ENCODE results near the gene NRG3. TPM values are rescaled to one million over a fixed set of nuclear protein-coding genes. Genes with fewer than 3 reads are reported as not detected.

Gene NRG3
- total RNA-seq, 4 donors from 2014 or later, result under 0.01 to 0.65 (median 0.17) TPM

DNA sequence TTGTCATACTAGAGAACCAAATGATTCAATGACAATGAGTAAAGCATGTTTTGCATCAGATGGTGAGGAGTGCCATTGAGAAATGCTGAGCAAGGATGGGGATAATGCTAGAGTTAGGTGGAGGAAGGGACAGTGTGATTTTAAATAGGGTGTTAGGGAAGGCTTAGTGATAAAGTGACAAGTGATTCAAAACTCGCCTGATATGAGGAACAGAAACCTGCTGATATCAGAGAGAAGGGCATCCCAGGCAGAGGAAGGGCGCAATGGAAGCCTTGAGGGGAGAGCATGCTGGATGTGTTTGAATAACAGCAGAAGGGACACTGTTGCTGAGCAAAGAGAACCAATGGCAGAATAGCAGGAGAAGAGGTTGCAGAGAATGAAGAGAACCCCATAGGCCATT is 196.2 kb downstream of the NRG3 start:
- H3K4me3 ChIP-seq, result no peak overlapping the region
- H3K9me3 ChIP-seq, result no peaks in the 10 kb centered on the region
- TF ChIP-seq EP300 (IDR thresholded peaks at IDR 0.05), result no peak
- TF ChIP-seq, protein P1, sequence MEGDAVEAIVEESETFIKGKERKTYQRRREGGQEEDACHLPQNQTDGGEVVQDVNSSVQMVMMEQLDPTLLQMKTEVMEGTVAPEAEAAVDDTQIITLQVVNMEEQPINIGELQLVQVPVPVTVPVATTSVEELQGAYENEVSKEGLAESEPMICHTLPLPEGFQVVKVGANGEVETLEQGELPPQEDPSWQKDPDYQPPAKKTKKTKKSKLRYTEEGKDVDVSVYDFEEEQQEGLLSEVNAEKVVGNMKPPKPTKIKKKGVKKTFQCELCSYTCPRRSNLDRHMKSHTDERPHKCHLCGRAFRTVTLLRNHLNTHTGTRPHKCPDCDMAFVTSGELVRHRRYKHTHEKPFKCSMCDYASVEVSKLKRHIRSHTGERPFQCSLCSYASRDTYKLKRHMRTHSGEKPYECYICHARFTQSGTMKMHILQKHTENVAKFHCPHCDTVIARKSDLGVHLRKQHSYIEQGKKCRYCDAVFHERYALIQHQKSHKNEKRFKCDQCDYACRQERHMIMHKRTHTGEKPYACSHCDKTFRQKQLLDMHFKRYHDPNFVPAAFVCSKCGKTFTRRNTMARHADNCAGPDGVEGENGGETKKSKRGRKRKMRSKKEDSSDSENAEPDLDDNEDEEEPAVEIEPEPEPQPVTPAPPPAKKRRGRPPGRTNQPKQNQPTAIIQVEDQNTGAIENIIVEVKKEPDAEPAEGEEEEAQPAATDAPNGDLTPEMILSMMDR (IDR thresholded peaks at IDR 0.05), result no peak
- no peak for TF ChIP-seq POLR2AphosphoS5 (IDR thresholded peaks at IDR 0.05)
- no peak for TF ChIP-seq POLR2A (IDR thresholded peaks at IDR 0.05; ENCODE audit: low read depth)
- DNase-seq (ENCODE audit: extremely low spot score), result no peak
- no peaks in the 10 kb centered on the region for H3K4me1 ChIP-seq
- H3K27ac ChIP-seq (replicated peaks in 1 of 4), result no peak overlapping the region
- H3K27me3 ChIP-seq, result no peaks in the 10 kb centered on the region
- WGBS, result 67% methylated on average over 2 of the region's 2 CpGs
- no peaks in the 10 kb centered on the region for H3K36me3 ChIP-seq
- intact Hi-C loops (cut with DNase I), result no loop called here

DNA sequence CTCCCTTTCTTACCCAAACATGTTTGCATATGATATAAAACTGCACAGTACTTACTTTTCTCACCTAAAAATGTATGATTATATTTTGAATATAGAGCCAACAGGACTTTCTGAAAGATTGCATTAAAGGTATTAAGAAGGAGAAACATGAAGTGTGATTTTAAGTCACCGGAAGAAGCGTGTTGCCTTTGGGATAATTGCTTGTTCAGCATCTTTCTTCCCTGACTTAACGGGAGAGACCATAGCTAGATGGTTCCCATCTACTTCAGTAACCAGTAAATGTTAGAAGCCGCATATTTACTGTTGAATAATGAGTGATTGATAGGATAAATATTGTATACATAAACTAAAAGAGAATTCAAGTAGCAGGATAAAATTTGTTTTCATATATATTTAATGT is 197.1 kb downstream of the NRG3 start:
- intact Hi-C loops (cut with DNase I), result no loop called here

DNA sequence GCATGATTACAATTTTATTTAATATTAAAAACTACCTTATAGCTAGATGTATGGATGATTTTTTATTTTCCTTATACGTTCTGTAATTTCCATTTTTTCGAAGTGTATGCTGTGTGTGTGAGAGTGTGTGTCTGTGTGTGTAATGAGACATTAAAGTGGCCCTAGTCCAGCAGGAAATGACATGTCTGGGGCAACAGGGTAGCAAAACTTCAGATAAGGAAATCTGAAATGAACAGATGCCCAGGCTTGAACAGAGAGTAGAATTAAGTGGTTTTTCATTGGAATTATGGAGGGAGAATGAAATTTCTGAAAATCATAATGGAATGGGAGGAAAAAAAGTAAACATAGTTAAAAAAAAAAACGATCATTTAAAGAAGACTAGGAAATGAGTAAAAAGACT is 200.6 kb downstream of the NRG3 start:
- Histone ChIP-seq H3K4me3 (no peak overlapping the region), H3K27me3 (no peaks in the 10 kb centered on the region), H3K36me3 (no peaks in the 10 kb centered on the region), H3K4me1 (no peaks in the 10 kb centered on the region), H3K27ac (replicated peaks in 1 of 4) (no peak overlapping the region), H3K9me3 (no peaks in the 10 kb centered on the region)
- TF ChIP-seq POLR2AphosphoS5 (IDR thresholded peaks at IDR 0.05) (no peak), EP300 (IDR thresholded peaks at IDR 0.05) (no peak), POLR2A (IDR thresholded peaks at IDR 0.05; ENCODE audit: low read depth) (no peak)
- TF ChIP-seq, protein P1 (IDR thresholded peaks at IDR 0.05), result no peak
- intact Hi-C loops (cut with DNase I), result no loop called here
- no peak for DNase-seq (ENCODE audit: extremely low spot score)
- 68% methylated on average over 3 of the region's 3 CpGs for WGBS

More for the DNA sequence above, 197.1 kb downstream of the NRG3 start:
- TF ChIP-seq EP300 (IDR thresholded peaks at IDR 0.05) (no peak), POLR2A (IDR thresholded peaks at IDR 0.05; ENCODE audit: low read depth) (no peak), POLR2AphosphoS5 (IDR thresholded peaks at IDR 0.05) (no peak)
- TF ChIP-seq, protein P1 (IDR thresholded peaks at IDR 0.05), result no peak
- DNase-seq (ENCODE audit: extremely low spot score), result no peak
- H3K9me3 ChIP-seq, result no peaks in the 10 kb centered on the region
- H3K4me1 ChIP-seq, result no peaks in the 10 kb centered on the region
- 94% methylated on average over 4 of the region's 4 CpGs for WGBS
- no peaks in the 10 kb centered on the region for H3K27me3 ChIP-seq
- no peak overlapping the region for H3K27ac ChIP-seq (replicated peaks in 1 of 4)
- H3K36me3 ChIP-seq, result no peaks in the 10 kb centered on the region
- H3K4me3 ChIP-seq, result no peak overlapping the region

DNA sequence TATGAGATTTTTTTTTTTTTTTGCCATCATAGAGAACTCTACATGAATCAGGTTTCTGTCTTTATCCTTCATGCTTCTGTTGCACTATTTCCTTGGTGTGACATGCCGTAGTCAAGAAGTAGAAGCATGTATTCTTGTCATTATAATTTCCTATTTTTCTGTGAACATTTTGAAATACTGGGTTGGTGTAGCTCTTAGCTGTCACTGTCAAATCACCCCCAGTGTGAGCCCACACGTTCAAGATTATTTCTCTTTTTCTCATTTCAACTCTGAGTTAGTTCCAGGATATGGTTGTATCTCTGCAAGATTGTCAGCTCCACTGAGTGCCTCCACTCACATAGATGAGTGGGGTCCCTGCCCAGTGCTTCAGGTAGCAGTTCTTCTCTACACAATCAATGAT is 209.5 kb downstream of the NRG3 start:
- 87% methylated on average over 2 of the region's 2 CpGs for WGBS
- no peak for DNase-seq (ENCODE audit: extremely low spot score)
- Histone ChIP-seq H3K4me3 (no peak overlapping the region), H3K36me3 (no peaks in the 10 kb centered on the region), H3K27ac (replicated peaks in 1 of 4) (no peak overlapping the region), H3K9me3 (no peaks in the 10 kb centered on the region), H3K27me3 (no peaks in the 10 kb centered on the region), H3K4me1 (no peaks in the 10 kb centered on the region)
- intact Hi-C loops (cut with DNase I), result no loop called here
- TF ChIP-seq, protein P1 (IDR thresholded peaks at IDR 0.05), result no peak
- TF ChIP-seq POLR2A (IDR thresholded peaks at IDR 0.05; ENCODE audit: low read depth), result no peak
- TF ChIP-seq EP300 (IDR thresholded peaks at IDR 0.05), result no peak
- no peak for TF ChIP-seq POLR2AphosphoS5 (IDR thresholded peaks at IDR 0.05)

DNA sequence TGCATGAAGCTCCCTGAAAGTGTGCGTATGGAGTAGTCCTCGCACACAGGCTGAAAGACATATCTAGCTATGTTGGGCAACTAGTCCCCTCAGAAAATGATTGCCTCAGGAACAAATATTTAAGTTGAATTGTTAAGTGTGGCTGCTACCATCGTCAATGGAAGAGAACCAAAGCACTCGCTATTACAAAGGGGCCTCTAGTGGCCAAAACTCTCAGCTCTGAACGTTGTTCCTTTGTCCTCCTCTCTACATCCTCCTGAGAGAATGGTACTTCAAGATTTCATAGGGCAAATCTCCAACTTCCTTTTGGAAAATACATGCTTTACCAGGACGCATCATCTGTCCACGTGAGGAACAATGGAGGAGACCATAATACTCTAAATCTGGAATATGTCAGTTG is 209.9 kb downstream of the NRG3 start:
- intact Hi-C loops (cut with DNase I), result no loop called here

More for the DNA sequence above, 209.9 kb downstream of the NRG3 start:
- no peak overlapping the region for H3K4me3 ChIP-seq
- H3K36me3 ChIP-seq, result no peaks in the 10 kb centered on the region
- TF ChIP-seq POLR2AphosphoS5 (IDR thresholded peaks at IDR 0.05), result no peak
- no peak for TF ChIP-seq EP300 (IDR thresholded peaks at IDR 0.05)
- no peak for TF ChIP-seq POLR2A (IDR thresholded peaks at IDR 0.05; ENCODE audit: low read depth)
- TF ChIP-seq, protein P1 (IDR thresholded peaks at IDR 0.05), result no peak
- DNase-seq (ENCODE audit: extremely low spot score), result no peak
- H3K27ac ChIP-seq (replicated peaks in 1 of 4), result no peak overlapping the region
- no peaks in the 10 kb centered on the region for H3K9me3 ChIP-seq
- 76% methylated on average over 7 of the region's 7 CpGs for WGBS
- H3K4me1 ChIP-seq, result no peaks in the 10 kb centered on the region
- H3K27me3 ChIP-seq, result no peaks in the 10 kb centered on the region

Data from esophagus muscularis mucosa (tissue), 4 donors.